Esophagus muscularis mucosa (tissue), 3 donors: Measurements from ENCODE around the gene SLC35F3.

Source experiments
- POLR2A ChIP-seq: fragments of 450-650 bp; IDR thresholded peaks from one replicate; pipeline ENCODE4 v1.6.1; 2017; ENCODE audit warnings: antibody characterized with exemption, moderate library complexity, mild to moderate bottlenecking, low read depth
- TF ChIP-seq, protein P1 (sequence below), 3 experiments: fragments of 200-600 bp in 2 of 3; fragments of 450-650 bp in 1 of 3; sonication (generic) in 2 of 3; IDR thresholded peaks; one replicate each; pipeline ENCODE4 v1.5.1; 2017 to 2019; ENCODE audit warnings: antibody characterized with exemption in 3 of 3, mild to moderate bottlenecking in 2 of 3, moderate library complexity in 1 of 3

DNA sequence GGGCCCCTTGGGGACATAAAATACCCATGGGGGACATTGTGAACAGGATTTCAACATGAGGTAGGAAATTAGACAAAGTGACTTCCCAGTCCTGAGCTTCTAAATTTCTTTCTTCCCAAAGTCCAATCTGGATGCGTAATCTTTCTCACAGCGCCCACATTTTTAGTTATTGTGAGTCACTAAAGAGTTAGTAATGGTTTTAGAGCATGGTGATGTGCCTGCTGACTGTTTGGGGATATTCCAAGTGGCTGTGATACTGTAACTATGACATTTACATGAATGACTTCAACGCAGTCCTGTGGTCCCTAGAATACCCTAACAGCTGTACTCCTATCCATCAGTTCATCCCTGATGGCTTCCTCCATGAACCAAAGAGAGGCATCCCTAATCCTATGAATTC lies 244.7 kb downstream of the SLC35F3 start:
- no peak for TF ChIP-seq POLR2A
- TF ChIP-seq, protein P1, sequence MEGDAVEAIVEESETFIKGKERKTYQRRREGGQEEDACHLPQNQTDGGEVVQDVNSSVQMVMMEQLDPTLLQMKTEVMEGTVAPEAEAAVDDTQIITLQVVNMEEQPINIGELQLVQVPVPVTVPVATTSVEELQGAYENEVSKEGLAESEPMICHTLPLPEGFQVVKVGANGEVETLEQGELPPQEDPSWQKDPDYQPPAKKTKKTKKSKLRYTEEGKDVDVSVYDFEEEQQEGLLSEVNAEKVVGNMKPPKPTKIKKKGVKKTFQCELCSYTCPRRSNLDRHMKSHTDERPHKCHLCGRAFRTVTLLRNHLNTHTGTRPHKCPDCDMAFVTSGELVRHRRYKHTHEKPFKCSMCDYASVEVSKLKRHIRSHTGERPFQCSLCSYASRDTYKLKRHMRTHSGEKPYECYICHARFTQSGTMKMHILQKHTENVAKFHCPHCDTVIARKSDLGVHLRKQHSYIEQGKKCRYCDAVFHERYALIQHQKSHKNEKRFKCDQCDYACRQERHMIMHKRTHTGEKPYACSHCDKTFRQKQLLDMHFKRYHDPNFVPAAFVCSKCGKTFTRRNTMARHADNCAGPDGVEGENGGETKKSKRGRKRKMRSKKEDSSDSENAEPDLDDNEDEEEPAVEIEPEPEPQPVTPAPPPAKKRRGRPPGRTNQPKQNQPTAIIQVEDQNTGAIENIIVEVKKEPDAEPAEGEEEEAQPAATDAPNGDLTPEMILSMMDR (IDR thresholded peaks at IDR 0.05) = no peak
